OCI-LY1 (cell line): ENCODE results near the gene ENPP7.

Experiments
- H2AFZ ChIP-seq: fragments of 200-600 bp; sonication (generic), shearing (Covaris generic); 2 replicates; pipeline ENCODE4 v1.6.0; 2014; ENCODE audit warnings: antibody characterized with exemption, mild to moderate bottlenecking, low read length
- H3F3A ChIP-seq: fragments of 200-600 bp; sonication (generic), shearing (Covaris generic); 2 replicates; pipeline ENCODE4 v1.6.0; 2014; ENCODE audit warnings: mild to moderate bottlenecking, antibody characterized with exemption, low read length, moderate library complexity; ENCODE audit not compliant: insufficient read depth
- H3K27ac ChIP-seq: fragments of 200-600 bp; sonication (generic); 2 replicates; pipeline ENCODE4 v1.5.1; 2014; ENCODE audit warnings: low read length, mixed run types, mild to moderate bottlenecking, low read depth; ENCODE audit not compliant: poor library complexity, severe bottlenecking
- H3K27me3 ChIP-seq: fragments of 200-600 bp; sonication (generic); 2 replicates; pipeline ENCODE4 v1.6.0; 2014; ENCODE audit warnings: antibody characterized with exemption, mild to moderate bottlenecking, low read length, moderate library complexity; ENCODE audit not compliant: insufficient read depth
- H3K36me3 ChIP-seq: fragments of 200-600 bp; sonication (generic); 2 replicates; pipeline ENCODE4 v1.6.1; 2014; ENCODE audit warnings: mild to moderate bottlenecking, antibody characterized with exemption, low read length, moderate library complexity, mixed read lengths; ENCODE audit not compliant: insufficient read depth
- H3K4me1 ChIP-seq: fragments of 200-600 bp; sonication (generic); 2 replicates; pipeline ENCODE4 v1.5.1; 2014; ENCODE audit warnings: mild to moderate bottlenecking, low read length, moderate library complexity; ENCODE audit not compliant: insufficient read depth, severe bottlenecking
- H3K4me2 ChIP-seq: fragments of 200-600 bp; sonication (generic), shearing (Covaris generic); 2 replicates; pipeline ENCODE4 v1.6.1; 2014; ENCODE audit warnings: low read length
- H3K4me3 ChIP-seq: fragments of 200-600 bp; sonication (generic); 2 replicates; pipeline ENCODE4 v1.5.1; 2014; ENCODE audit warnings: low read length, low read depth, mild to moderate bottlenecking, mixed read lengths; ENCODE audit not compliant: poor library complexity, severe bottlenecking
- H3K79me2 ChIP-seq: fragments of 200-600 bp; shearing (Covaris generic); 2 replicates; pipeline ENCODE4 v1.6.1; 2016; ENCODE audit warnings: mixed run types, low read length, mixed read lengths; ENCODE audit not compliant: insufficient read depth
- H3K9ac ChIP-seq: fragments of 200-600 bp; sonication (generic), shearing (Covaris generic); 2 replicates; pipeline ENCODE4 v1.6.1; 2014; ENCODE audit warnings: mild to moderate bottlenecking, low read length, mixed read lengths
- H3K9me2 ChIP-seq: fragments of 200-600 bp; sonication (generic), shearing (Covaris generic); 2 replicates; pipeline ENCODE4 v1.6.1; 2014; ENCODE audit warnings: low read depth, mild to moderate bottlenecking, low read length, mixed read lengths
- H3K9me3 ChIP-seq: fragments of 200-600 bp; shearing (Covaris generic); 2 replicates; pipeline ENCODE4 v1.6.1; 2014; ENCODE audit warnings: low read length, mixed read lengths
- H4K20me1 ChIP-seq: fragments of 200-600 bp; sonication (generic), shearing (Covaris generic); 2 replicates; pipeline ENCODE4 v1.6.0; 2016; ENCODE audit warnings: mild to moderate bottlenecking, low read length; ENCODE audit not compliant: insufficient read depth
- CTCF ChIP-seq: fragments of 200-600 bp; sonication (generic), shearing (Covaris generic); IDR thresholded peaks from 2 replicates; pipeline ENCODE4 v1.5.1; 2017; ENCODE audit warnings: mild to moderate bottlenecking, antibody characterized with exemption, low read length, moderate library complexity, mixed read lengths
- EZH2 ChIP-seq: fragments of 200-600 bp; sonication (generic), shearing (Covaris generic); IDR thresholded peaks from 2 replicates; pipeline ENCODE4 v1.8.0; 2017; ENCODE audit warnings: borderline replicate concordance, mixed run types, mild to moderate bottlenecking, antibody characterized with exemption, low read length, moderate library complexity, mixed read lengths

The ENPP7 gene

GRCh38 chr17:79758271-79758670 lies 27.5 kb downstream of the ENPP7 start:
- Histone ChIP-seq H3K4me1 (no peaks in the 10 kb centered on the region), H3K79me2 (no peaks in the 10 kb centered on the region), H3K4me2 (no peak overlapping the region), H4K20me1 (no peaks in the 10 kb centered on the region), H2AFZ (no peak overlapping the region), H3K9me3 (no peaks in the 10 kb centered on the region), H3F3A (no peaks in the 10 kb centered on the region), H3K4me3 (no peak overlapping the region), H3K27ac (no peak overlapping the region), H3K9ac (no peak overlapping the region), H3K9me2 (no peaks in the 10 kb centered on the region), H3K27me3 (no peaks in the 10 kb centered on the region), H3K36me3 (no peaks in the 10 kb centered on the region)
- no peak for TF ChIP-seq CTCF
- no peak for TF ChIP-seq EZH2

DNA sequence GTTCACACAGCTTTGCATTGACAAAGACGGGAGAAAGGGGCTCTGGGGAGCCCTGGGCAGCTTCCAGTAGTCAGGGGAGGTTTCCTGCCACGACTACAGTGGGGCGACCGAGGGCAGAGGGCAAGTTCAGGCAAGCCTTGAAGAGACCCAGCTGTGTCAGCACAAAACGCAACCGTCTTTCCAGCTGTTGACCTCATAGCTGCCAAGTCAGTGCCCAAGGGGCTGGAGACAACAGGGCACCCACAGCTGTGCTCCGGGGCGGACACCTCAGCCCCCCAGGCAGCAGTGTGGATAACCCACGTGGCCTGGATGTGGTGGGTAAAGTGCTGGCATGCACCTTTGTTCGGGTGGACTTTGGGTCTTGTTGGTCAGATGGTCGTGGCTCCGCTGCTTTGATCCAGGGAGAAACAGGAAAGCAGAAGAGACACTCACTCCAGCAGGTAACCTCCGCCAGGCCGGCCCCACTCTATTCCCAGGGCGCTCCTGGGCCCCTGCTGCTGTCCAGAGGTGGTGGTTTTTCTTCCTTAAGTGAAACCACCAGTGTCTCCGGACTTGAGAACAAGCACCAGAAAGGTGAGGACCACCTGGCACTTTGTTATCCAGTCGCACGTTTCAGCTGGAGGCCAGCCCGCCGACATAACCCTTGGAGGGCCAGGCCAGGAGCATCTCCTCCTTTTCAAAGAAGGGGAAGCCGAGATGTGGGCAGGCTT lies 29.6 kb downstream of the ENPP7 start:
- Histone ChIP-seq H3K4me3 (no peak overlapping the region), H2AFZ (no peak overlapping the region), H3K9me2 (no peaks in the 10 kb centered on the region), H3K79me2 (no peaks in the 10 kb centered on the region), H3K36me3 (no peaks in the 10 kb centered on the region), H3K27ac (no peak overlapping the region), H3K4me1 (no peaks in the 10 kb centered on the region), H3K27me3 (no peaks in the 10 kb centered on the region), H3F3A (no peaks in the 10 kb centered on the region), H4K20me1 (no peaks in the 10 kb centered on the region), H3K9ac (no peak overlapping the region), H3K9me3 (no peaks in the 10 kb centered on the region), H3K4me2 (no peak overlapping the region)
- TF ChIP-seq CTCF (no peak), EZH2 (no peak)

DNA sequence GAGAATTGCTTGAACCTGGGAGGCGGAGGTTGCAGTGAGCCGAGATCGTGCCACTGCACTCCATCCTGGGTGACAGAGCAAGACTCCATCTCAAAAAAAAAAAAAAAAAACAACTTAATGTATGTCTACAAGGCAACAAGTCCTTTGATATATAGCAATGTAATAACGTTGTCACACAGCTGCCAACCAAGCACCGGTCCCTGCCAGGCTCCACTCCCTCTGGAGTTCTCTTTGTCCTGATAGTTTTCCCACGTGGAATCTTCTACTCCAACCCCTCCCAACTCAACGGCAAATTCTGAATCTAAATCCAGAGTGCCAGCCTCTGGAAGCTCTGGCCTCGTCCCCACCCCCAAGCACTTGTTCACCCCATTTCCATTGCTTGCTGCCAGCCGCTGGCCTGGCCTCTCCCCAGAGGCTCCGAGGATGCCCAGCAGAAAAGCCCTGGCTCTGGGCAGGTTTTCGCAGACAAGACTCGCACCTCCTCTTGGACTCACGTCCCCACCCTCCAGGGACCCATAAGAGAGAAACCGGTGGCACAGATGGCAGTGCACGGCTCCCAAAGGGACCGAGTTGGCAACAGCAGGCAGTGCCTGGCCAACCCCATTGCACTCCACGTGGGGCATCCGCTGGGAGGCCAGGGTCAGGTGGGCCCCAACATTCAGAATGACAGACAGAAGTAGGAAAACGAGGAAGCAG lies 31.3 kb downstream of the ENPP7 start:
- H3K9me3 ChIP-seq: no peaks in the 10 kb centered on the region
- H3K9ac ChIP-seq: no peak overlapping the region
- no peak overlapping the region for H2AFZ ChIP-seq
- H3F3A ChIP-seq: no peaks in the 10 kb centered on the region
- H3K36me3 ChIP-seq: no peaks in the 10 kb centered on the region; the same call in 1 of the 2 replicates
- no peaks in the 10 kb centered on the region for H3K4me1 ChIP-seq
- H3K4me2 ChIP-seq: no peak overlapping the region
- H3K27ac ChIP-seq: no peak overlapping the region
- TF ChIP-seq EZH2 (no peak), CTCF (no peak)
- H3K79me2 ChIP-seq: no peaks in the 10 kb centered on the region
- no peaks in the 10 kb centered on the region for H3K27me3 ChIP-seq
- no peaks in the 10 kb centered on the region for H4K20me1 ChIP-seq
- no peaks in the 10 kb centered on the region for H3K9me2 ChIP-seq
- no peak overlapping the region for H3K4me3 ChIP-seq
